Ishikawa (cell line): ENCODE data around the gene BRICD5.

Experiments used
- EP300 ChIP-seq: IDR thresholded peaks from 2 replicates; pipeline ENCODE4 v1.6.1; 2012; ENCODE audit warnings: borderline replicate concordance
- RAD21 ChIP-seq: IDR thresholded peaks from 2 replicates; pipeline ENCODE4 v1.6.1; 2012; ENCODE audit warnings: low read depth

GRCh38 chr16:2235695-2236336, 25.2 kb upstream of the BRICD5 start:
- TF ChIP-seq EP300 = no peak
- no peak for TF ChIP-seq RAD21
